ENCODE data around the gene ZNF548.

ZNF548 gene

DNA sequence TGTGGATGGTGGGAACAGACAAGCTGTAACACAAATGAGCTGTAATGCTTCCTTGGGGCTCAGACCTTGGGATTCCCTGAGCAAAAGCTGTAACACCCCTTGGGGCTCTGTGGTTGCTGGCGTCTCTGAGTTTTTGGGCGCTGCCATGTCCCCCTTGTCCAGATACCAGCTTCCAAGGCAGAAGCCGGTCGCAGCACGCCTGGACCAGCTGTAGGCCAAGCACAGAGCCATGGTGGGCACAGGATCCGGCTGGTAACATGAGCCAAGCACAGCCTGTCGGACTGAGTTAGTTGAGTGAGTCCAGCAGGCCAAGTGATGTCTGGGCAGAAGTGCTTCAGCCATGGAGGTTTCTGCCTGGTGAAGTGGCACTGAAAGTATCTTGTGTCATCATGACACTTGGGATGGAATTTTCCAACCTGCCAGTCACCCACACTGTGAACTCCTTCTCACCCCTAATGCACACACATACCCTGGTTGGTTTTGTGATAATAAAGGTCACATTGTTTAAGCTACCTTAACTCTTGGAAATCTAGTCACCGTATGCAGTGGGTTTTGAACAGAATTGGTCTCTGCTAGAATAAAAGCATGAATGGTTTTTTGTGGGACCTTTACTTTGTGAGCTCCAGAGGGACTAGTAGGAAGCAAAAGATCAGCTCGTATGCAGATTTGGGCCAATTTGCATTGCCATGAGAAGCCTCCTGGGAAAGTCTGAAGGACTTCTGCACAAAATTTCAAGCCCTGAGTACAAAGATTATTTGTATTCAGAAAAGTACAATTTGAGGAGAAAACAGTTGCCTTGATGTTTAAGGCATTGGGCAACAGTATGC lies 14.3 kb downstream of the ZNF548 start:
- DNase-seq (ENCODE audit: insufficient read length, low spot score): no peak
- TF ChIP-seq, protein P1, sequence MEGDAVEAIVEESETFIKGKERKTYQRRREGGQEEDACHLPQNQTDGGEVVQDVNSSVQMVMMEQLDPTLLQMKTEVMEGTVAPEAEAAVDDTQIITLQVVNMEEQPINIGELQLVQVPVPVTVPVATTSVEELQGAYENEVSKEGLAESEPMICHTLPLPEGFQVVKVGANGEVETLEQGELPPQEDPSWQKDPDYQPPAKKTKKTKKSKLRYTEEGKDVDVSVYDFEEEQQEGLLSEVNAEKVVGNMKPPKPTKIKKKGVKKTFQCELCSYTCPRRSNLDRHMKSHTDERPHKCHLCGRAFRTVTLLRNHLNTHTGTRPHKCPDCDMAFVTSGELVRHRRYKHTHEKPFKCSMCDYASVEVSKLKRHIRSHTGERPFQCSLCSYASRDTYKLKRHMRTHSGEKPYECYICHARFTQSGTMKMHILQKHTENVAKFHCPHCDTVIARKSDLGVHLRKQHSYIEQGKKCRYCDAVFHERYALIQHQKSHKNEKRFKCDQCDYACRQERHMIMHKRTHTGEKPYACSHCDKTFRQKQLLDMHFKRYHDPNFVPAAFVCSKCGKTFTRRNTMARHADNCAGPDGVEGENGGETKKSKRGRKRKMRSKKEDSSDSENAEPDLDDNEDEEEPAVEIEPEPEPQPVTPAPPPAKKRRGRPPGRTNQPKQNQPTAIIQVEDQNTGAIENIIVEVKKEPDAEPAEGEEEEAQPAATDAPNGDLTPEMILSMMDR (IDR thresholded peaks at IDR 0.05; ENCODE audit: insufficient read depth, missing control alignments): no peak
- no peak for FAIRE-seq

DNA sequence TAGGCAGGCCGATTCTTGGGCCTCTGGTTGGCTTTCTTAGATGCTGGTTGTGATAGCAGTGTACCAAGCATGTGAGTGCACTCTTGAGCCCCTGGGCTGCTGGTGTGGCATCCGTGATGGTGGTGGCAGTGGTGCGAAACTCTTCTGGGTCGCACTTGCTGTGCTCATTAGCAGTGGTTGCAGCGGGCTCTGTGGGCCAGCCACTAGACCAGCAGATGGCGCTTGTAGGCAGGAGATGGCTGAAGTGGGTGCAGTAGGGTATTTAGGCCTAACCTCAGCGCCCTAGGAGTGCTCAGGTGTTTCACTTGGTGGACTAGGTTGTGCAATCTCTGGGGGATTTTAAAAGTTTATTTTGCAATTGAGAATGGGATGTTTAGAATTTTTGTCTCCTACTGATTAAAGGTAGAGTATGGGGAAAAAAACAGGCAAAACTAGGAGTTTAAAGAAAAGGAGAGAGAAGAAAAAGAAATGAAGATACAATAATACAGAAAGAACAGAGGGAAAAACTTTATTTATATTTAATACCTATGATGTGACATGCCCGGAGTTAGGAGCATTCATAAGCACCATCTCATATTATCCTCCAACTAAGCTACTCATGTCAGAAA lies 17.0 kb downstream of the ZNF548 start:
- TF ChIP-seq, protein P1 (IDR thresholded peaks at IDR 0.05; ENCODE audit: insufficient read depth, missing control alignments): peak; percentile 94
- DNase-seq (ENCODE audit: insufficient read length, low spot score): peak; percentile 75
- no peak for FAIRE-seq

DNA sequence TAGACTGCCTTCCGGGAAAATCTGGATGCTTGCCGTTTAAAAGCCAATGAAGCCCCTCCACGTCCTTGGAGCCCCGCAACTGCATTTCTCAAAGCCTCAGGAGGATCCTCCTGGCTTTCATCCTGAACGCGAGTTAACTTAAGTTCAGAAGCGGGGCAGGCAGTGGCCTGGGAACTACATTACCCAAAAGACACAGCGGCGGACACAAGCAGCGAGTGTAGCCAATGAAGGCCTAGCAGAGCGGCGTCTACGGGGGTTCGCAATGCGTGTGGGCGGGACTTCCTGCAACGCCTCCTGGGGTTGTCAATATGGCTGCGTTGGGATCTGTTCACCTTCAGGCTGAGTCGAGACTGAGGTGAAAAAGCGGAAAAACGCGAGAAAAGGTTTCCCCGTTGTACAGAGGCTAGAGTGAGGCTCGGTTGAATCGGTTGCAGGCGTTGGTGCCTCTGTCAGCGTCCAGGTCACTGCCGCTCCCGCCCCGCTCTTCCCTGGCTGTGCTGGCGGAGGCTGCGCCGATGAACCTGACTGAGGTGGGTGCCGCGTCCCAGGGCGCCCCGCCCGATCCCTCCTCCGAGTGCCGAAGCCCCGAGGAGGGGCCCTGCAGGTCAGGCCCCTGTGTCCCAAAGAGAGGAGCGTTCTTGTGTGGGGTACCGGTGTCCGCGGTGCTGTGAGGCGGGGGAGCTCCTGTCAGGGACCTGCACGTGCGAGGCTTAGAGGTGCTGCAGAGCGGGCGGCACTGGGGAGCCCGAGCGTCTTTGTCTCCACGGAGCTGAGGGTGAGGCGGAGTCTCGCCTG lies 21.4 kb downstream of the ZNF548 start, which contains the start of gene ZNF17:
Gene ZNF17, plus strand, starts transcription at position 285 of the 795 bp plus-strand sequence. CDS start 2,455 bp downstream, outside the sequence.
- TF ChIP-seq, protein P1 (IDR thresholded peaks at IDR 0.05; ENCODE audit: insufficient read depth, missing control alignments): no peak
- FAIRE-seq (no peak), DNase-seq (ENCODE audit: insufficient read length, low spot score) (peak; percentile 88)

DNA sequence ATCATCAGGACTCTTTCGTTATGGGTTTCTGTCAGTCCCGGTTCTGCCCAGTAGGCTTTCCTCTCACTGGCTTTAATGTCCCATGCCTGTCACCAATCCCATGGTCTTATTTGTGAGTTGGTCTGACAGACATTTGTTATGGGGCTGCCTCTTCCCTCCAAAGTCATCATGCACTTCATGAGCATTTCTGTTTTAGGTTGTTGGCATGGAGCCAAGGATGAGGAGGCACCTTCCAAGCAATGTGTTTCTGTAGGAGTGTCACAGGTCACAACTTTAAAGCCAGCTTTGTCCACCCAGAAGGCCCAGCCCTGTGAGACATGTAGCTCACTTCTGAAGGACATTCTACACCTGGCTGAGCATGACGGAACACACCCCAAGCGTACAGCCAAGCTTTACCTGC lies 29.8 kb downstream of the ZNF548 start:
- TF ChIP-seq, protein P1 (IDR thresholded peaks at IDR 0.05; ENCODE audit: insufficient read depth, missing control alignments): no peak
- no peak for FAIRE-seq
- no peak for DNase-seq (ENCODE audit: insufficient read length, low spot score)

DNA sequence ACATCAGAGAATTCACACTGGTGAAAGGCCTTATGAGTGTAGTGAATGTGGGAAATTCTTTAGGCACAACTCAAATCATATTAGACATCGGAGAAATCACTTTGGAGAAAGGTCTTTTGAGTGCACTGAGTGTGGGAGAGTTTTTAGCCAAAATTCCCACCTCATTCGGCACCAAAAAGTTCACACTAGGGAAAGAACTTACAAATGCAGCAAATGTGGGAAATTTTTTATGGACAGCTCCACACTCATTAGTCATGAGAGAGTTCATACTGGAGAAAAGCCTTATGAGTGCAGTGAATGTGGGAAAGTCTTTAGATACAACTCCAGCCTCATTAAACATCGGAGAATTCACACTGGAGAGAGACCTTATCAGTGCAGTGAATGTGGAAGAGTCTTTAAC lies 31.4 kb downstream of the ZNF548 start:
- FAIRE-seq (no peak), DNase-seq (ENCODE audit: insufficient read length, low spot score) (no peak)
- TF ChIP-seq, protein P1 (IDR thresholded peaks at IDR 0.05; ENCODE audit: insufficient read depth, missing control alignments): no peak

DNA sequence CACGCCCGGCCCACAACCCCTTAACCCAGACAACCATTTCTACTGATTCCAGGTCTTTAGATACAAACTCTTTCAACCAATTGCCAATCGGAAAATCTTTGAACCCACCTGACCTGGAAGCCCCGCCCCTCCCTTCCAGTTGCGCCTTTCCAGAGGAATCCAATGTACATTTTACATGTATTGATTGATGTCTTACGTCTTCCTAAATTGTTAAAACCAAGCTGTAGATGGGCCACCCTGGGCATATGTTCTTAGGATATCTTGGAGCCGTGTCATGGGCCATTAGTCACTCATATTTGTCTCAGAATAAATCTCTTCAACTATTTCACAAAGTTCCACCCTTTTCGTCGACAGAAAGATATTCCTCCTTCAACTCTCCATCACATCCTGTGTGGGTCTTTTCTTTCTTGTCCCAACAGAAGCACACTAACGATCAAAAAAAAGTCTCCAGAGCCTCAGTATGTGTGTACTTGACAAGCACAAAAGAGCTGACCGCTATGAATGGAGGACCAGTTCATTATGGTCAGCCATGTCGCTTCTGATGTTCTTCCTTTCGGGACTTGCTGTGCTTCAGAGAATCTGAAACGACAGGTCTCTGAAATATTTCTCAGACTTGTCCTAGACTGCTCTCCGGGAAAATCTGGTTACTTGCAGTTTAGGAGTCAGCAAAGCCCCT lies 44.9 kb downstream of the ZNF548 start:
- TF ChIP-seq, protein P1 (IDR thresholded peaks at IDR 0.05; ENCODE audit: insufficient read depth, missing control alignments): no peak
- no peak for DNase-seq (ENCODE audit: insufficient read length, low spot score)
- FAIRE-seq: no peak
